ENCODE data around the gene ATP8B1.

The ATP8B1 gene

DNA sequence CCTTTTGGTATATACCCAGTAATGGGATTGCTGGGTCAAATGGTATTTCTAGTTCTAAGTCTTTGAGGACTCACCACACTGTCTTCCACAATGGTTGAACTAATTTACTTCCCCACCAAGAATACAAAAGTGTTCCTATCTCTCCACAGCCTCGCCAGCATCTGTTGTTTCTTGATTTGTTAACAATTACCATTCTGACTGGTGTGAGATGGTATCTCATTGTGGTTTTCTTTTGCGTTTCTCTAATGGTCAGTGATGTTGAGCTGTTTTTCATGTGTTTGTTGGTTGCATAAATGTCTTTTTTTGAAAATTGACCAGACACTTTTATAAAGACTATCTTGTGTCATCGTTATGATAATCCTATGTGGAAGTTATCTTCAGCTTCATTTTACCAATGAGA lies 16.0 kb upstream of the ATP8B1 start:
- no peaks in the 10 kb centered on the region for H3K27me3 ChIP-seq (ENCODE audit: insufficient read depth, low read length, poor library complexity)
- no peak overlapping the region for H3K4me3 ChIP-seq (ENCODE audit: low read depth in 1 of 2, low read length in 2 of 2)
- H3K4me2 ChIP-seq (ENCODE audit: insufficient read depth, low read length) = no peak overlapping the region
- ATAC-seq (ENCODE audit: insufficient read depth, low read depth) (no peak), DNase-seq (no peak)
- no peaks in the 10 kb centered on the region for H3K9me3 ChIP-seq (ENCODE audit: insufficient read depth, low read length, severe bottlenecking)
- no peaks in the 10 kb centered on the region for H4K20me1 ChIP-seq (ENCODE audit: insufficient read depth, low read length)
- H3K36me3 ChIP-seq (ENCODE audit: insufficient read depth, low read length) = no peaks in the 10 kb centered on the region
- no peaks in the 10 kb centered on the region for H3K4me1 ChIP-seq (ENCODE audit: insufficient read depth, low read length)
- no peak overlapping the region for H3K27ac ChIP-seq (ENCODE audit: low read length)
- no peaks in the 10 kb centered on the region for H3K79me2 ChIP-seq (ENCODE audit: insufficient read depth, low read length)
- no peak overlapping the region for H3K9ac ChIP-seq (ENCODE audit: low read depth, low read length)
- no peak overlapping the region for H2AFZ ChIP-seq (ENCODE audit: low read depth, low read length)
- TF ChIP-seq EZH2 (IDR thresholded peaks at IDR 0.05; ENCODE audit: borderline replicate concordance, low read depth, low read length, severe bottlenecking) = no peak
- TF ChIP-seq, protein P1, sequence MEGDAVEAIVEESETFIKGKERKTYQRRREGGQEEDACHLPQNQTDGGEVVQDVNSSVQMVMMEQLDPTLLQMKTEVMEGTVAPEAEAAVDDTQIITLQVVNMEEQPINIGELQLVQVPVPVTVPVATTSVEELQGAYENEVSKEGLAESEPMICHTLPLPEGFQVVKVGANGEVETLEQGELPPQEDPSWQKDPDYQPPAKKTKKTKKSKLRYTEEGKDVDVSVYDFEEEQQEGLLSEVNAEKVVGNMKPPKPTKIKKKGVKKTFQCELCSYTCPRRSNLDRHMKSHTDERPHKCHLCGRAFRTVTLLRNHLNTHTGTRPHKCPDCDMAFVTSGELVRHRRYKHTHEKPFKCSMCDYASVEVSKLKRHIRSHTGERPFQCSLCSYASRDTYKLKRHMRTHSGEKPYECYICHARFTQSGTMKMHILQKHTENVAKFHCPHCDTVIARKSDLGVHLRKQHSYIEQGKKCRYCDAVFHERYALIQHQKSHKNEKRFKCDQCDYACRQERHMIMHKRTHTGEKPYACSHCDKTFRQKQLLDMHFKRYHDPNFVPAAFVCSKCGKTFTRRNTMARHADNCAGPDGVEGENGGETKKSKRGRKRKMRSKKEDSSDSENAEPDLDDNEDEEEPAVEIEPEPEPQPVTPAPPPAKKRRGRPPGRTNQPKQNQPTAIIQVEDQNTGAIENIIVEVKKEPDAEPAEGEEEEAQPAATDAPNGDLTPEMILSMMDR (IDR thresholded peaks at IDR 0.05; ENCODE audit: borderline replicate concordance, extremely low read depth, low read length, poor library complexity, severe bottlenecking) = no peak

DNA sequence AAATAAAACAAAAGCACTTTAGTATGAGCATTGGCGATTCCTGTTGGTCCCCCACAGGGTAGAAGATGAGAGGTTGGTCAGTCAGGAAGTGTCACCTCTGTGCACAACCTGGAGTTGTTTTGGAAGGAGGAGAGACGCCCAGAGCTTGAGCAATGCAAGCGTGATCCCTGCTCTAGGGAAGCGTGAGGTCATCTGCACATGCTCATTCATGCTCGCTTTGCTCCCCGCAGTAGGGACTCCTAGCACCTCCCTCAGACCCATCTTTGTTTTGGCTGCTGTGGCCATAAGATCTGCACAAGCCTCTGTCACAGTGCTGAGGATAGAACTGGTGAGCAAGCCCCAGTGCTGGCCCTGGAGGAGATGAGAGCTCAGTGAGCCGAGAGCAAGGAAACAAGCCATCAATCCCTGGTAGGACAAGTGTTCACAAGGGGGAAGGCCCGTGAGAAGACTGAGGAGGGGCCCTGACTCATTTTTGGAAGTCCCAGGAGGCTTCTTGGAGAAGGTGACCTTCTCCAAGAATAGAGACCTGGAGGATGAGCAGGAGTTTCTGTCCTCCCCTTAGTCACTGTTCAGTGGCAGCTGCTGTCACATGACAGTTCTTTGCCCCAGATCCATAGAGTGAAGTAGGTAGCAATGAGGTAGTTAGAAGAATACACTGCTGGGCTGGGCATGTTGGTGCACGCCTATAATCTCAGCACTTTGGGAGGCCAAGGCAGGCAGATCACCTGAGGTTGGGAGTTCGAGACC lies 13.3 kb upstream of the ATP8B1 start:
- H3K27me3 ChIP-seq (ENCODE audit: insufficient read depth, low read length, poor library complexity) = no peaks in the 10 kb centered on the region
- no peak overlapping the region for H3K4me3 ChIP-seq (ENCODE audit: low read depth in 1 of 2, low read length in 2 of 2)
- no peak overlapping the region for H3K9ac ChIP-seq (ENCODE audit: low read depth, low read length)
- H3K27ac ChIP-seq (ENCODE audit: low read length) = no peak overlapping the region
- no peaks in the 10 kb centered on the region for H3K79me2 ChIP-seq (ENCODE audit: insufficient read depth, low read length)
- no peak for TF ChIP-seq EZH2 (IDR thresholded peaks at IDR 0.05; ENCODE audit: borderline replicate concordance, low read depth, low read length, severe bottlenecking)
- TF ChIP-seq, protein P1 (IDR thresholded peaks at IDR 0.05; ENCODE audit: borderline replicate concordance, extremely low read depth, low read length, poor library complexity, severe bottlenecking) = no peak
- H2AFZ ChIP-seq (ENCODE audit: low read depth, low read length) = no peak overlapping the region
- no peaks in the 10 kb centered on the region for H4K20me1 ChIP-seq (ENCODE audit: insufficient read depth, low read length)
- no peaks in the 10 kb centered on the region for H3K36me3 ChIP-seq (ENCODE audit: insufficient read depth, low read length)
- no peak for DNase-seq
- H3K4me1 ChIP-seq (ENCODE audit: insufficient read depth, low read length) = no peaks in the 10 kb centered on the region
- no peak for ATAC-seq (ENCODE audit: insufficient read depth, low read depth)
- no peak overlapping the region for H3K4me2 ChIP-seq (ENCODE audit: insufficient read depth, low read length)
- H3K9me3 ChIP-seq (ENCODE audit: insufficient read depth, low read length, severe bottlenecking) = peaks cover 5% of the 10 kb centered on the region

DNA sequence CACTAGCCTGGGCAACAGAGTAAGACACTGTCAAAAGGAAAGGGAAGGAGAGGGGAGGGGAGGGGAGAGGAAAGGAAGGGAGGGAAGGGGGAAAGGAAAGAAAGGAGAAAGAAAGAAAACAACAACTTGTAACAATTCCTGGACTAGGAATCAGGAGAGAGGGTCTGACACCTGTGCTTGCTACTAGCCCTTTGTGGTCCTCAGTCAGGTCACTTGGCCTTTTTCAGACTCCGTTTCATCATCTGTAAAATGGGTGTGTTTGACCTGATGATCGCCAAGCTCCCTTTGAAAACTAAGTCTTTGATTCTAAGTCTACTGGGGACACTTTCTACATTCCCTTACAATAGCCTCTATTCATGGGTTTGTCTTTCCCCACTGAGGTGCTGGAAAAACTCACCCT lies 11.4 kb upstream of the ATP8B1 start:
- Histone ChIP-seq H3K4me2 (ENCODE audit: insufficient read depth, low read length) (no peak overlapping the region), H3K4me3 (ENCODE audit: low read depth in 1 of 2, low read length in 2 of 2) (no peak overlapping the region), H3K4me1 (ENCODE audit: insufficient read depth, low read length) (no peaks in the 10 kb centered on the region), H3K27ac (ENCODE audit: low read length) (no peak overlapping the region), H3K79me2 (ENCODE audit: insufficient read depth, low read length) (no peaks in the 10 kb centered on the region), H4K20me1 (ENCODE audit: insufficient read depth, low read length) (no peaks in the 10 kb centered on the region), H3K9me3 (ENCODE audit: insufficient read depth, low read length, severe bottlenecking) (peaks cover 5% of the 10 kb centered on the region), H2AFZ (ENCODE audit: low read depth, low read length) (no peak overlapping the region), H3K27me3 (ENCODE audit: insufficient read depth, low read length, poor library complexity) (no peaks in the 10 kb centered on the region), H3K9ac (ENCODE audit: low read depth, low read length) (no peak overlapping the region), H3K36me3 (ENCODE audit: insufficient read depth, low read length) (no peaks in the 10 kb centered on the region)
- ATAC-seq (ENCODE audit: insufficient read depth, low read depth) (no peak), DNase-seq (no peak)
- no peak for TF ChIP-seq EZH2 (IDR thresholded peaks at IDR 0.05; ENCODE audit: borderline replicate concordance, low read depth, low read length, severe bottlenecking)
- TF ChIP-seq, protein P1 (IDR thresholded peaks at IDR 0.05; ENCODE audit: borderline replicate concordance, extremely low read depth, low read length, poor library complexity, severe bottlenecking) = no peak

All from DND-41 (cell line).